ENCODE data around the gene SAP130.

SAP130 gene
- 23.7 to 34.8 (median 29.5) reads per million in 4 donors for total RNA-seq

DNA sequence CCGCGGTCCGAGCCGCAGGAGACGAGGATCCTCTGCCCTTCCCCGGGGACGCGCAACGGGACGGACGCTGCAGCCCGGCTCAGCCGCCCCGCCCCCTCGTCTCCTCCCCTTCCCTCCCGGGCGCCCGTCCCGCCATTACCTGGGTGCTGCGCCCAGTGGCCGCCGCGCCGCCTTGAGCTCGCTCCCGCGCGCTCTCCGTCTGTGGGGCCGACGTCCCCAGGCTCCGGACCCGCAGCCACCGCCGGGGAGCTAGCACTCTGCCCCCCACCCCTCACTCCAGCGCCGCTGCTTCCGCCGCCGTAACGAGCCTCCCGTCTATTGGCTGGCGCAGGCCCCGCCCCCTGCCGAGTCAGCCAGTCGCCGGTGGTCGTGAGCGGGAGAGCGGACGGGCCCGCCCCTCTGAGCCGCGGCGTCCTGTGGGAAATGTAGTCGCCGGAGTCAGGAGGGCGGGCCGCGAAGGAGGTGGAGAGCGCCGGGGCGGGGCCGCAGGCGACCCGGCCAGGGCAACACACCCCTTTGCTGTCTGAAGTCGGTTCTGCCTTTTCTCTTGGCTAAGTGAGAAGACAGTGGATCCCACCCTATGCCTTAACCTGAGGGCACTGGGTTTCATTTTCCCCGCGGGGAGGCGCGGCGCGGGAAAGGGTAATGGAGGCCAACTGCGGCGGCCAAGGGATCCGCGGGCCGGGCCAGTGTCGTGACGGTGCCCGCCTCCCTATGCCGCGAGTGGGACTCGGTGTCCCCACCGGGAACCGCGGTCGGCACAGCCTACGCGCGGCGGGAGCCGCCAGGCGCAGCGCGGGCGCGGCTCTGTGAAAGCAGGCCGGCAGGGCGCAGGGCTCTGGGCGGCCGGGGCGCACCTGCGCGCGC is at the start of gene SAP130:
TSS of gene SAP130 (minus strand) at position 259 of the 867 bp plus-strand sequence. CDS start 1,767 bp downstream, outside the sequence.
- peak; percentile 98 to 99 (median 98) for DNase-seq

DNA sequence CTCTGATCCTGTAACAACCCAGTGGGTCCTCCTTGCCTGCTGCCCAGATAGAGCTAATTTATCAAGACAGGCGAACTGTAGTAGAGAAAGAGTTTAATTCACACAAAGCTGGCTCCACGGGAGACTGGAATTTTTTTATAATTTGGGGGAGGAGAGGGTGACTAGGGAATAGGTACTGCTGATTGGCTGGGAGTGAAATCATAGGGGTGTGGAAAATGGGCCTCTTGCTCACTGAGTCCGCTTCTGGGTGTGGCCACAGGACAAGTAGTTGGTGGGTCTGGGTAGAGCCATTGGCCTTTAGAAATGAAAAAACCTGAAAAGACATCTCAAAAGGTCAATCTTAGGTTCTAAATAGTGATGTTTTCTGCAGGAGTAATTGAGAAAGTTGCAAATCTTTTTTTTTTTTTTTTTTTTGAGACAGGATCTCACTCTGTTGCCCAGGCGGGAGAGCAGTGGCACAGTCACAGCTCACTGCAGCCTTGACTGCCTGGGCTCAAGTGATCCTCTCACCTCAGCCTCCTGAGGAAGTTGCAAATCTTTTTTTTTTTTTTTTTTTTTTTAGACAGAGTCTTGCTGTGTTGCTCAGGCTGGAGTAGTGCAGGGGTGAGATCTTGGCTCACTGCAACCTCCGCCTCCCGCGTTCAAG is 48.7 kb upstream of the SAP130 start:
- DNase-seq, result no peak

DNA sequence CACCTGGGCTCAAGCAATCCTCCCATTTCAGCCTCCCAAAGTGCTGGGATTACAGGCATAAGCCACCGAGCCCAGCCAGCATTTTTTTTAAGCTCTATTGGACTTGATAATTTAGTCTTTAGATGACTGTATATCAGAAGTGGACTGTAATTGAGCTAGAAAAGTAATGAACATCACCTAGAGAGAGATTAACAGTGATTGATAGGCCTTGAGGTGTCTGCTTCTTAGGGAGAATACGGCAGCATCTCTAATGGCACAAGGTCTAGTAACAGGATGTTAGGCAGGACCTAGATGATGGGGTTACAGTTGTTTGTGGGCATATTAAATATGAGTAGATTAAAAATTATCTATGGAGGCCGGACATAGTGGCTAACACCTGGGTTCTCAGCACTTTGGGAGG is 45.4 kb upstream of the SAP130 start:
- no peak for DNase-seq

DNA sequence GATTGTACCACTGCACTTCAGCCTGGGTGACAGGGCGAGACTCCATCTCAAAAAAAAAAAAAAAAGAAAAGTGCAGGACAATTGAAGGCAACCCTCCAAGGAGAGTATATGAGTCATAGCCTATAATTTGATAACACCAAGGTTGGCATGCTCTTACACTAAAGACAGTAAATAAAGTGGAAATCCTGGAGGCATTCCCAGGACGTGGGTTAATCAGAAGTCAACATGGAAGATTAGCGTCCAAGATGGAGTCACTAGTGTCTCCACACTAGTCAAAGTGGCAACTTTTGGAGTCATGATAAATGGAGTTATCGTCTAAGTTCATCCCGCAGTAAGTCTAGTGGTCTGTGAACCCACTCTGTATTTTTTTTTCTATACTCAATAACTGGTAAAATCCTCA is 41.9 kb upstream of the SAP130 start:
- DNase-seq, result no peak

DNA sequence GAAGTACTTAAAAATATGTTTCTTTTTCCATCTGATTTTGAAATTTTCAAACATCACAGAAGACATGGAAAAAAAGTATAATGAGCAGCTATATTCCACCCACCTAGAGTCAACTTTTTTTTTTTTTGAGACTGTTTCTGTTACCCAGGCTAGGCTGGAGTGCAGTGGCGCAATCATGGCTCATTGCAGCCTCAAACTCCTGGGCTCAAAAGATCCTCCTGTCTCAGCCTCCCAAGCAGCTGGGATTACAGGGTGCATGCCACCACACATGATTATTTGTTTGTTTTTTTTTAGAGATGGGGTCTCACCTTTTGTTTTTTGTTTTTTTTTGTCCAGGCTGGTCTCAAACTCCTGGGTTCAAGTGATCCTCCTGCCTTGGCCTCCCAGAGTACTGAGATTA is 36.5 kb upstream of the SAP130 start:
- no peak for DNase-seq

DNA sequence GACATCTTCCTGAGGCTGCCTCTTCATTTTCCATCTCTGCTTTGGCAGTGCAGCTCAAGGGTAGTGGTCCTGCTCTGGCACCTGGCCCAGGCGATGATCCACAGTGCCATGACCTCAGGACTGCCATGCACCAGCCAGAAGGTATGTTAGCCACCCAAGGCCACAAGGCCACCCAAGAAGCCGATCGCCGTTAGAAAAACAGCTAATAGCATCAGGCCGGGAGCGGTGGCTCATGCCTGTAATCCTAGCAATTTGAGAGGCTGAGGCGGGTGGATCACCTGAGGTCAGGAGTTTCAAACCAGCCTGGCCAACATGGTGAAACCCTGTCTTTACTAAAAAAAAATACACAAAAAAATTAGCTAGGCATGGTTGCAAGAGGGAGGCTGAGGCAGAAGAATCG is 34.7 kb upstream of the SAP130 start:
- DNase-seq, result no peak

DNA sequence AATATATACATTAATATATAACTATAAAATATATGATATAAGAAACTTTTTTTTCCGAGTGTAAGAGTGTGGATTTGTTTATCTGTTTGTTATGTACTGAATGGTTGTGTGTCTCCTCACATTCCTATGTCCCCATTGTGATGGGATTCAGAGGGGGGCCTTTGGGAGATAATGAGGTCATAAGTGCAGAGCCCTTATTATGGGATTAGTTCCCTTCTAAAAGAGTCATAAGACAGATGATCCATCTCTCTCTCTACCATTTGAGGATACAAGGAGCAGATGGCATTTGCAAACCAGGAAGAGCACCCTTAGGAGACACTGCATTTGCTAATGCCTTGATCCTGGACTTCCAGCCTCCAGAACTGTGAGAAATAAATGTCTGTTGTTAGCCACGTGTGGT is 30.3 kb upstream of the SAP130 start:
- no peak for DNase-seq

DNA sequence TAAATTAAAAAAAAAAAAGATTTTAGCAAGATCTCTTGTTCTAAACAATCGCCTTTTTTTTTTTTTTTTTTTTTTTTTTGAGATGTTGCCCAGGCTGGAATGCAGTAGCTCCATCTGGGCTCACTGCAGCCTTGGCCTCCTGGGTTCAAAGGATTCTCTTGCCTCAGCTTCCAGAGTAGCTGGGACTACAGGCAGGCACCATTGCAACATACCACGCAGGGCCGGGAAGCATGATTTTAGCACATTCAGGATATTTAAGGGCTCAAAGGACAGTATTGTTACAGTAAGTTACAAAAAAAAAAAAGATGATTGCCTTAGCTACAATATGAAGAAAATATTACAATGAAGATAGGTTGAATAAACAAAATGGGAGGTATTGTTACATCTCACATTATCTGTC is 29.5 kb upstream of the SAP130 start:
- DNase-seq, result no peak

DNA sequence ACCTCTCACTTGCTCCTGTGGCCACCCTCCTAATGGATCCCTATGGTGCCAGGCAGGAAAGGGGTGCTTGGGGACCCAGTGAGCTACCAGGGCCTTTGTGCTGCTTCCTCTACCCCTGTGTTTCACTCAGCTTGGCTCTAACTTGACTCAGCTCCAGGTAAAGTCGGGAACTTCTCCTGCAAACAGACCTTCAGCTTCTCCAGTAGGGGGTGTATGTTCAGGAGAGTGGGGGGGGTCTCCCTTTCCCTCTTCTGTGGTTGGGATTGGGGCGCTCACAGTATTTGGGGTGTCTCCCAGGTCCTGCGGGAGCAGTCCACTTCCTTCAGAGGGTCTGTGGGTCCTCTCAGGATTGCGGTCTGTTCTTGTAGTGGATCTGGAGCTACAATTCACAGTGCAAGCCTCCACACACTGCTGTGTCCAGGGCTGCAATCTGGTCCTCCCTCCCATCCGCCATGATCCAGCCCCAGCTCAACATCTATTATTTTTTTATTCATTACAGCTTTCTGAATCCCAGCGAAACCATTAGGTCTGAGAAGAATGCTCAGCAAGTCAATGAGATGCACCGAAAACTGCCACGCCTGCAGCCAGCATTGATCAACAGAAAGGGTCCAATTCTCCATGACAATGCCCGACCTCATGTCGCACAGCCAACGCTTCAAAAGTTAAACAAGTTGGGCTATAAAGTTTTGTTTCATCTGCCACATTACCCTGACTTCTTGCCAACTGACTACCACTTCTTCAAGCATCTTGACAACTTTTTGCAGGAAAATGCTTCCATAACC is 26.4 kb upstream of the SAP130 start:
- no peak for DNase-seq

DNA sequence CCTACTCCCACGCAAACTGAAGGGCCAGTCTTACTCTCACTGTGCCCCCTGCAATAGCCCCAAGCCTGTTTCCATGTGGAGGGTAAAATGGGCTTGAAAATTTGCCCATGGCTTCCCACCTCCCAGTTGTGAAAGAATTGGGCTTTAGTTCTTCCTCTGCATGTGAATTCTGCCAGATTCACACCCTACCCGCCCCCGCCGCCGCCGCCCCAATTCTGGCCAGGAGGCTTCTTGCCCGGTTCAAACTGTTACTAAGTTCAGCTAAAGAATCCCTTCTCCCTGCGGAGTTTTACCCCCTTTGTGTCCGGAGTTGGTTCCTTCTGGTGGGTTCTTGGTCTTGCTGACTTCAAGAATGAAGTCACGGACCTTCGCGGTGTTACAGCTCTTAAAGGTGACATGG is 25.5 kb upstream of the SAP130 start:
- no peak for DNase-seq

DNA sequence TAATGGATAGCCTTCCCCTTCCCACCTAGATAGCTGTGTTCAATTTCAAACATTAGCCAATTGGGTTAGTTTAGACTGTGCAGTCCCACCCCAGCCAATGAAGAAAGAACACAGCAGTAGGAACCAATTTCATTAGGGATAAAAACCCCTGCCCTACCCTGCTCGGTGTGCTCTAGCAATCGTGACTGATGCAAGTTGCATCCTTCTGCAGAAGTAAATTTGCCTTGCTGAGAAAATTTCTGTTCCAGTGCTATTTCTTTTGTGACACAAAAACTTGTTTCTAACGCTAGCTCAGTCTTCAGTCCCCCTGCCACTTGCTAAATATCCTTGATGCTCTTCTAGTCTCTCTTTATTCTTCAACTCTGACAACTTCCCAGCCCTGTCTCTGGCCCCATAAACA is 15.2 kb upstream of the SAP130 start:
- DNase-seq, result no peak

DNA sequence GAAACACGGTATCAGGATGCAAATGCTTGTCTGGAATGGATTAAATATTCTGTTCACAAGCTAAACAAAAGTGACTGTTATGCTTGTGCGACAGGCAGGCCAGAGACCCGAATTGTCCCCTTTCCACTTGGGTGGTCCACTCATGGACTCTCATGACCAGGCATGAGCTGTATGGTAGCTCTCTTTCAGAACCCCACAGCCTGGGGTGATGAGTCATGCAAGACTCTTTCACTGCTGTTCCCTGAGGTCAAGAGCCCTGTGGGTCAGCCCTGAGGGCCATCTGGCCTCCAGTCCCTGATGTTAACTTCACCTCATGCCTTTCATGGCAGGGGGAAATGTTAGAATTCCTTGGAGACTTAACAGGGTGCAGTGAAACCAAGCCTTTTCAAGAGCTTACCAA is 13.7 kb upstream of the SAP130 start:
- no peak for DNase-seq

DNA sequence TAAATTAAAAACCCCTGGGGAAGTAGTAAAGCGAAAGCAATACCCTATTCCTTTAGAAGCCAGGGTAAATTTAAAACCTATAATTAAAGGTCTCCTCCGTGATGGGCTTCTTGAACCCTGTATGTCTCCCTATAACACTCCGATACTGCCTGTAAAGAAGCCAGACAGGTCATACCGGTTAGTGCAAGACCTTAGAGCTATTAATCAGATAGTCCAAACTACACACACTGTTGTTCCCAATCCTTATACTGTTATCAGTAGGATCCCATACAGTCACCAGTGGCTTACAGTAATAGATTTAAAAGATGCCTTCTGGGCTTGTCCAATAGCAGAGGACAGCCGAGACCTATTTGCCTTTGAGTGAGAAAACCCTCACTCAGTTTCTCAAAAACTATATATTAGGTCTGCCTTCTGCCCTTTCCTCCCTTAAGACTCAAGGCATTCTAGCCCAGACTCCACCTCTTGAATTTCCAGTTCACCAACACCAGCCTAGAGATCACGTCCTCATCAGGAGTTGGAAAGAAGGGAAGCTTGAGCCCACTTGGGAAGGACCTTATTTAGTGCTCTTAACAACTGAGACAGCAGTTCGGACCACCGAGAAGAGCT is 12.4 kb upstream of the SAP130 start:
- no peak for DNase-seq

DNA sequence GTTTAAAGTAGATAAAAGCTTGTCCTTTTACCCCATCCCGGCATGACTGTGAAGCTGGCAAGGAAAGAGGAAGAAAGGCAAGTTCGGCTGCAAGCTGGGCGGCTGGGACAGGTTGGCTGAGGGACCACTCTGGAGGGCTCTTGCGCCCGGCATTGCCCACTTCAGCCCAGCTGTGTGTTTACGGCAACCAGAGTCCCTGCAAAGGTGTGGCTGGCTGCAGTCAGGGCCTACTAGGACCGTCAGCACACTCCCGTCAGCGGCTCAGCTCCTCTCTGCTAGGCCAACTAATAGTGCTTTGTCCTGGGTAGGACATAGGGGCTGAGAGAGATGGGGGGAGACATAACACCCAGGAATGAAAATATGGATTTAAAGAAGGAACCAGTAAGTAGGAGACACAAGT is 11.7 kb upstream of the SAP130 start:
- no peak for DNase-seq

DNA sequence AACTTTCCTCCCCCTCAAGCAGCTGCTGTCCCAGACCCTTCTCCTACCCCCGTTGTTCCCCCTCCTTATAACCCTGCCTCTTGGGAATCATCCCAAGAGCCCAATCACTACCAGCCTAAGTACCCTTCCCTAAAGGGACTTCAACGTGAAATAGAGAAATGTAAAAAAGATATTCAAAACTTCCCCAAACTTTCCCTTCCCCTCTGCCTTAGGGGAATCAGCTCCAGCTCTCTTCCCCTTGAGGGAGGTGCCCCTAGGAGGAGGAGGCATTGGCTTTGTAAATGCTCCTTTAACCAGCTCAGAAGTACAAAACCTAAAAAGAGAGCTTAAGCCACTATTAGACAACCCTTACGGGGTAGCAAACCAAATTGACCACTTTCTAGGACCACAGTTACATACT is 10.6 kb upstream of the SAP130 start:
- DNase-seq, result no peak

DNA sequence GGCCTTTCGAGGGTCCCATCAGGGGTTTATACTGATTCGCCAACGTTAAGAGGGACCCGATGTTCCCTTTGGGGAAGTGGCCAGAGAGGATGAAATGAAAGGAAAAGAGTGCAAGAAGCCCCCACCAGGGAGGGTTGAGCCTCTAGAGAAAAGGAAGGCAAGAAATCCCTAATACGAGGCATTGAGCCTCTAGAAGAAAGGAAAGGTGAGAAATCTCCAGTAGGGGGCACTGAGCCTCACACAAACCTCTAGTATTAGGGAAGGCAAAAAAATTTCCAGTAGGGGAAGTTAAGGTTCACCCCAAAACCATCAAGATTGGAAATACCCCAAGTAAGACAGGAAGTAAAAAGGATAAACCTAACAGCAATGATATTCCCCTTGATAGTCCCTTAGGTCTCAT is 9.8 kb upstream of the SAP130 start:
- no peak for DNase-seq

DNA sequence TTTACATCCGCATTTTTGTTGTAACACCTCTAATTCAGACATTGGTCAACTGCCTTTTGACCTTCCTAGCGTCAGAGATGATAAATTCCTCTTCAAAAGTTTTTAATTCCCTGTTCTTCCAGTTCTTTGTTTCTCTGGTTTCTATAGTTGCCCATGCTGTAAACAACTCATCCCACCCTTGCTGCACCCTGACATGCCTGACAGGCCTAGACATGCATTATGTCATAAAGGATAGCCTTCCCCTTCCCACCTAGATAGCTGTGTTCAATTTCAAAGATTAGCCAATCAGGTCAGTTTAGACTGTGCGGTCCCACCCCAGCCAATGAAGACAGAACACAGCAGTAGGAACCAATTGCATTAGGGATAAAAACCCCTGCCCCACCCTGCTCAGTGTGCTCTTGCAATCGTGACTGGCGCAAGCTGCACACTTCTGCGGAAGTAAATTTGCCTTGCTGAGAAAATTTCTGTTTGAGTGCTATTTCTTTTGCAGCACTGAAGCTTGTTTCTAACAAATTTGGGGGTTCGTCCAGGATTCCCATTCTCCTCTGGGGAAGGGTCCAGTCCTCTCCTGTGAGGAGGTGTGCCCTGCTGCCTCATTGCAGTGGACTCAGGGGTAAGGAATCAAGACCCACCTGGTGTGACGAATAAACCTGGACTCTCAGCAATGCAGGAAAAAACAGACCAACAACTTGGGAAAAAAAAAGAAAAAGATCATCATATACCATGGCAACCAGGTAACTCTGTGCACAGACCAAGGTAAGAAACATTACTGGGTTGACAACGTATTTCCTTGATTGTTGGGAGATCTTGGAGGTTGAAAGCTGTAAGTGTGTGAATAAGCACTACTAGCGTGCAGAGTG is 9.1 kb upstream of the SAP130 start:
- no peak for DNase-seq

DNA sequence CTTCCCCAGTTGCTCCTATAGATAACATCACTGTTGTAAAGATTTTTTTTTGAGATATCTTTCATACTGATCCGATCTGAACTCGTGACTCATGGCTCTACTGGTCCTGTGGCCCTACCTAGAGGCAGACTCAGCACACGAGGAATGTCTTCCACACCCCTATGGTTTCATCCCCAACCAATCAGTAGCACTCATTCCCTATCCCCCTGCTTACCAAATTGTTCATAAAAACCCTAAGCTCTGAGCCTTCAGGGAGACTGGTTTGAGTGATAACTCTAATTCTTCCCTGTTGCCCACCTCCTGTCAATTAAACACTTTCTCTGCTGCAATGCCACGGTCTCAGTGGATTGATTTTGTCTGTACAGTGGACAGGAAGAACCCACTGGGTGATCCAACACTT is 4.2 kb upstream of the SAP130 start:
- DNase-seq, result no peak

DNA sequence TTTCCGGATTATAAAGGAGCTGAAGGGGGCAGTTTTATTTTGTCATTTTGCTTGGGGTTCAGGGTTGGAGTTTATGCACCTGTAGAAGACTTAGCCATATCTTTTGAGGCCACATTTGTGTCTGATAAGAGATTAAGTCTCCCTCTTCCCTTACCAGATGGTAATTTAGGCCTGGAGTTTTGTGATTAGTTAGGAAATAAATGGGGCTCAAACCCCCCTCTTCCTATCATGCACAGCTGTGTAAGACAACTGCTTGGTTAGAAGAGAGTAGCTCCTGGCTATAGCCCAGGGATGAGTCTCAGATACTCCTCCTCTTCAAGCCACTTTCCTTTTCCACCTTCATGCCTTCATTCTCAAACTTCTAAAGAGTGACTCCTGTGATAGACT is 802 bp upstream of the SAP130 start:
- no peak for DNase-seq

DNA sequence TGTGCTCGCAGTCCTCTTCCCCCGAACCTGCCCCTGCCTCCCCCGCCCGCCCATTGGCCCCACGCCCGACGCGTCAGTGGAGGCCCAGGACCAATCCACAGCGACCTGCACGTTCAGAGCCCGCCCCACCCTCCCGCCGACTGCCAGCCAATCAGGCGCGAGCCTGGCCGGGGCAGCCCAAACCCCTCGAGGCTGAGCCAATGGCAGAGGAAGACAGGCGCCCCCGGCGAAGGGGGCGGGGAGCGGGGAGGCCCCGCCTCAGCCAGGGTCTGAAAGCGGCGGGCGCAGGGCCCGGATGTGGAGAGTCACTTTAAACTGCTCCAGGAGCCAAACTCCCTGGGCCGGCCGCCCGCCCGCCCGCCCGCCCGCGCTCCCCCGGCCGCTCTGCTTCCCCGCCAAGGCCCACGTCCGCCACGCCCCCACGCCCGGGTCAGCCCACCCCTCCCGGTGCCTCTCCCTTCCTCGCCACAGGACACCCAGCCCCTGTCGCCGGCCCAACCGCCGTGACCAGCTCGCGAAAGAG is 520 bp downstream of the SAP130 start:
- DNase-seq, result peak; percentile 98 to 100 (median 99)

DNA sequence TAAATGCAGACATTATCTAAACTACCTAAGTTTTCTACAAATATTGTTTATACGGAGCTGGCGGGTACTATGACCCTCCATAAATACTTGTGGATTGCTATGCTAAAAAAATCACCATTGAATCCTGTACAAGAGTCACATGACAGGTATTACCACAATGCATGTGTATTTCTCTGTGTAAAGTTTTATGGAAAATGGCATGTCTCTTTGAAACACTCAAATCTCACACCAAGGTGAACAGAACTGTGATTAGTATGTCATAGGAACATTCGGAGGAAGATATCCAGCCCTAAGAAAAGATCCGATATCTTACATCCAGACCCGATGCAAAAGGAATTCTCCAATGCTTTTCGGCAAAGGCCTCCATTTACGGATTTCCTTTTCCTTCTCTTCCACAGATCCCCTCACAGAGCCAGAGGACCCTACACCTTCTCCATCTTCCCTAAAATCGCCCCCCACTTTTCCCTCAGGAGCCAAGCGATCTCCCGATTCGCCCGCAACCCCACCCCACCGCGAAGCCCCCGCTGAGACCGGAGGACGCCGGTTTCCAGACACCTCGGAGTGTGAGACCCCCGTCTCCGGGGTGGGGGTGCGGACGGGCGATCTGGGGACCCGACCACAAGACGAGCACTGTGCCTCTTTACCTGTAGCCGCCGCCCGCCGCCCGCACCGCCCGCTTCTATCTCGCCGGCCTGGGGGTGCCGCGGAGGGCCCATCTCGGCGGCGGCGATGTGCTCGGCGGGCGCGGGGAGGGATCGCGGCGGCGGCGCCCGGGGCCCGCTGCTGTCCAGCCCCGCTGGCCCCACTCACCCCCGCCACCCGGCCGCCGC is 1.2 kb downstream of the SAP130 start:
- no peak for DNase-seq

Data from T-helper 1 cell (primary cell).